K562 (cell line): ENCODE results near the gene RNF115. TPM values are rescaled to one million over a fixed set of nuclear protein-coding genes. Genes with fewer than 3 reads are reported as not detected.

Source experiments
- ATAC-seq: fragments of 200-7000 bp; cut with Tn5 transposase; 3 replicates; pipeline ENCODE4 v1.9.1; 2020; ENCODE audit warnings: moderate library complexity
- BruUV-seq: library from RNA; stranded (reverse); fragments of 400-500 nt; replicated peaks from 2 replicates; lab custom pipeline; 2021; lab: Mats Ljungman, UMichigan
- CTCF ChIA-PET: fragments of 300-600 bp; formaldehyde crosslinking; extraction: SDS; loops from one replicate; lab custom pipeline; 2021; ENCODE audit warnings: low intra/inter-chr PET ratio; lab: Yijun Ruan, JAX
- POLR2A ChIA-PET: fragments of 300-600, 350-650 bp; sonication (Branson Sonifier 250); formaldehyde crosslinking; extraction: SDS; loops from one replicate; lab custom pipeline; 2021; ENCODE audit warnings: antibody characterized with exemption, inconsistent platforms; lab: Yijun Ruan, JAX
- DNase-seq, 4 experiments: peaks; one replicate each; pipeline versions ENCODE4 v3.0.0 to v3.0.0-alpha.2; 2011 to 2018; ENCODE audit warnings: low spot score in 3 of 4, mixed read lengths in 3 of 4; ENCODE audit errors: extremely low read depth in 1 of 4
- FAIRE-seq: peaks from 2 replicates; lab custom pipeline; 2011; peaks lifted over from hg19 to GRCh38; lab: Jason Lieb, UNC
- H2AFZ ChIP-seq: 2 replicates; pipeline ENCODE4 v1.6.0; 2011; ENCODE audit warnings: low read depth, low read length, control low read depth, inconsistent platforms
- H3K27ac ChIP-seq: fragments of 200-600 bp; 3 replicates; pipeline ENCODE4 v1.8.0; 2011; ENCODE audit warnings: low read depth, mild to moderate bottlenecking, control low read depth, inconsistent platforms, low read length, moderate library complexity, mixed read lengths; ENCODE audit errors: extremely low read depth
- H3K27me3 ChIP-seq, 2 experiments: fragments of 300-600 bp in 1 of 2; 2 replicates in 1 of 2; 3 replicates in 1 of 2; pipeline versions ENCODE4 v1.6.0 to v1.8.0; 2011; ENCODE audit warnings: inconsistent platforms in 2 of 2, low read length in 2 of 2, mild to moderate bottlenecking in 1 of 2, mixed read lengths in 1 of 2, moderate library complexity in 1 of 2; ENCODE audit not compliant: control insufficient read depth in 2 of 2, insufficient read depth in 2 of 2
- H3K36me3 ChIP-seq: fragments of 300-600 bp; 3 replicates; pipeline ENCODE4 v1.8.0; 2011; ENCODE audit warnings: mild to moderate bottlenecking, low read length, inconsistent platforms; ENCODE audit not compliant: control insufficient read depth, insufficient read depth
- H3K4me1 ChIP-seq, 2 experiments: fragments of 200-600 bp in 1 of 2; replicated peaks in 1 of 2; 2 replicates in 1 of 2; 3 replicates in 1 of 2; pipeline versions ENCODE4 v1.5.1 to v1.8.0; 2011; ENCODE audit warnings: inconsistent platforms in 2 of 2, low read length in 2 of 2, mild to moderate bottlenecking in 1 of 2, mixed read lengths in 1 of 2, moderate library complexity in 1 of 2; ENCODE audit not compliant: control insufficient read depth in 2 of 2, insufficient read depth in 2 of 2
- H3K4me2 ChIP-seq: 2 replicates; pipeline ENCODE4 v1.6.1; 2011; ENCODE audit warnings: low read length, control low read depth, inconsistent platforms, mixed read lengths; ENCODE audit not compliant: insufficient read depth
- H3K4me3 ChIP-seq: fragments of 200-600 bp; sonication (generic), shearing (Covaris generic); 2 replicates; pipeline ENCODE4 v1.5.1; 2016; ENCODE audit warnings: control low read depth, inconsistent platforms
- H3K79me2 ChIP-seq: fragments of 200-600 bp; 3 replicates; pipeline ENCODE4 v1.8.0; 2011; ENCODE audit warnings: low read length, inconsistent platforms; ENCODE audit not compliant: control insufficient read depth, insufficient read depth
- H3K9ac ChIP-seq, 2 experiments: 2 replicates each; pipeline versions ENCODE4 v1.6.0 to v1.6.1; 2011; ENCODE audit warnings: low read depth in 2 of 2, low read length in 2 of 2, control low read depth in 1 of 2, inconsistent platforms in 1 of 2, mild to moderate bottlenecking in 1 of 2, mixed read lengths in 1 of 2; ENCODE audit not compliant: insufficient read depth in 1 of 2
- H3K9me1 ChIP-seq: one replicate; pipeline ENCODE4 v1.6.0; 2011; ENCODE audit warnings: inconsistent platforms, mild to moderate bottlenecking, low read length, moderate library complexity; ENCODE audit not compliant: control insufficient read depth, insufficient read depth
- H3K9me3 ChIP-seq: replicated peaks from 2 replicates; pipeline ENCODE4 v1.5.1; 2011; ENCODE audit warnings: low read depth, low read length, inconsistent platforms; ENCODE audit not compliant: control insufficient read depth, insufficient read depth
- H4K20me1 ChIP-seq: replicated peaks from 2 replicates; pipeline ENCODE4 v1.6.1; 2011; ENCODE audit warnings: low read length, inconsistent platforms, mixed read lengths; ENCODE audit not compliant: control insufficient read depth, insufficient read depth
- CTCFL ChIP-seq: IDR thresholded peaks from 2 replicates; pipeline ENCODE4 v1.6.1; 2011; ENCODE audit warnings: borderline replicate concordance, low read depth, mild to moderate bottlenecking, moderate library complexity, low read length; ENCODE audit not compliant: insufficient read depth, poor library complexity, severe bottlenecking
- JUNB ChIP-seq: fragments of 450-650 bp; formaldehyde crosslinking; conservative IDR thresholded peaks from 2 replicates; pipeline ENCODE4 v1.4.0; 2020; ENCODE audit warnings: mild to moderate bottlenecking
- NONO ChIP-seq, 2 experiments: fragments of 200-400 bp in 1 of 2; fragments of 450-650 bp in 1 of 2; formaldehyde crosslinking in 1 of 2; IDR thresholded peaks; 2 replicates each; pipeline ENCODE4 v1.6.1; 2017; ENCODE audit warnings: low read depth in 2 of 2, mild to moderate bottlenecking in 2 of 2, moderate library complexity in 2 of 2, low read length in 1 of 2
- TEAD4 ChIP-seq, 2 experiments: sonication (generic) in 1 of 2; formaldehyde crosslinking in 1 of 2; IDR thresholded peaks; 2 replicates each; pipeline versions ENCODE4 v1.6.1 to v1.8.0; 2012 to 2022; ENCODE audit warnings: borderline replicate concordance in 1 of 2, inconsistent platforms in 1 of 2, low read length in 1 of 2, mild to moderate bottlenecking in 1 of 2, missing genetic modification reagents in 1 of 2
- ZNF184 ChIP-seq: sonication (generic); formaldehyde crosslinking; IDR thresholded peaks from 2 replicates; pipeline ENCODE4 v1.5.0; 2020; ENCODE audit warnings: missing genetic modification reagents
- ZNF232 ChIP-seq: sonication (generic); formaldehyde crosslinking; IDR thresholded peaks from 2 replicates; pipeline ENCODE4 v1.8.0; 2022; ENCODE audit warnings: mild to moderate bottlenecking, missing genetic modification reagents
- ZNF449 ChIP-seq: fragments of 250-450 bp; sonication (Bioruptor Pico); IDR thresholded peaks from 2 replicates; pipeline ENCODE4 v1.8.0; 2022; ENCODE audit warnings: moderate library complexity, mild to moderate bottlenecking, inconsistent platforms
- WGBS: fragments of 100-300 bp; shearing (Covaris generic); methylation state at CpG from one replicate; pipeline ENCODE4 v1.1.6; 2016; ENCODE audit warnings: low coverage, mixed read lengths; ENCODE audit not compliant: insufficient coverage; ENCODE audit errors: missing lambda C conversion rate; 5-methylcytosine and 5-hydroxymethylcytosine counted together
- in situ Hi-C: fragments of 300-500 bp; cut with MboI; formaldehyde crosslinking; loops from 4 replicates; pipeline ENCODE4 v1.15.0; 2018; ENCODE audit warnings: inconsistent platforms, mixed read lengths
- intact Hi-C: fragments of 100-400 bp; cut with micrococcal nuclease; formaldehyde crosslinking; loops from 2 replicates; pipeline ENCODE4 v1.14.2; 2022
- polyA plus RNA-seq, 8 experiments: library from polyadenylated mRNA; depleted of rRNA in 4 of 8; stranded (reverse) in 5 of 8; unstranded in 3 of 8; fragments of >200 nt; fragmentation: Nextera tagmentation in 2 of 8; fragmentation: Illumina TruSeq in 1 of 8; extraction: Ambion mirVana in 2 of 8; extraction: Trizol in 1 of 8; gene quantifications; 2 replicates each; pipeline versions ENCODE4 v1.2.1 to v1.2.3, GENCODE V29; 2011 to 2014; ENCODE audit warnings: inconsistent platforms in 1 of 8, missing spikeins in 1 of 8
- total RNA-seq, 7 experiments: library from RNA; depleted of rRNA in 6 of 7; stranded (reverse); fragments of >200 nt in 6 of 7; fragmentation: Illumina TruSeq in 2 of 7; extraction: Trizol in 2 of 7; gene quantifications; 2 replicates each; pipeline versions ENCODE4 v1.2.1 to v1.2.3, GENCODE V29; 2011 to 2021; ENCODE audit warnings: low replicate concordance in 1 of 7

Gene RNF115
- total and polyA plus RNA-seq, 9 of the 15 experiments (the other 6 are each of a cell fraction or from before 2014, with no cell fraction given) = 1.9 to 14.3 (median 9.5) TPM

- no TSS peak for BruUV-seq
- no peak for DNase-seq
- no peak for FAIRE-seq
- Histone ChIP-seq H3K4me2 (no peak overlapping the region), H3K9me3 (no peaks in the 10 kb centered on the region), H3K4me1 (peaks cover 4 to 9% of the 10 kb centered on the region in 2 experiments; a peak in 3 of 5 replicates), H3K36me3 (no peaks in the 10 kb centered on the region), H3K4me3 (no peak overlapping the region), H4K20me1 (no peaks in the 10 kb centered on the region), H3K79me2 (no peaks in the 10 kb centered on the region), H2AFZ (no peak overlapping the region), H3K27ac (no peak overlapping the region), H3K27me3 (0 out of 5 replicates have a peak, but pooled peaks cover 0 to 6% of the 10 kb centered on the region in 2 experiments), H3K9ac (no peak overlapping the region), H3K9me1 (no peaks in the 10 kb centered on the region)
- ChIA-PET CTCF (no interaction called here), POLR2A (interaction anchor here (0.5 kb wide), 1 partner anchor 21 kb away, joined by 3 read pairs; no protein-coding TSS in a partner anchor)
- 30% methylated on average over 10 of the region's 10 CpGs for WGBS
- no peak for TF ChIP-seq NONO (IDR thresholded peaks at IDR 0.05; ENCODE audit: low read depth in 2 of 2, low read length in 1 of 2)
- no peak for TF ChIP-seq ZNF449 (CRISPR knock-in tag)
- no peak for TF ChIP-seq ZNF232 (CRISPR knock-in tag)
- TF ChIP-seq JUNB = no peak
- TF ChIP-seq TEAD4 (IDR thresholded peaks at IDR 0.05; ENCODE audit: low read length) = no peak
- TF ChIP-seq TEAD4 (CRISPR knock-in tag; IDR thresholded peaks at IDR 0.05; ENCODE audit: borderline replicate concordance) = no peak
- no peak for TF ChIP-seq CTCFL
- no peak for TF ChIP-seq ZNF184 (CRISPR knock-in tag)
- in situ Hi-C loops = no loop called here
- intact Hi-C loops = no loop called here
- no peak for ATAC-seq
Observed at GRCh38 chr1:145716641-145717345, 107.1 kb downstream of the RNF115 start.
